Measurements from ENCODE around the gene LIN52. TPM values are rescaled to one million over a fixed set of nuclear protein-coding genes. Genes with fewer than 3 reads are reported as not detected.

LIN52 gene
- polyA plus RNA-seq, 2 of the 4 experiments (the other 2 are of a cell fraction), result 9.3 to 10.8 TPM

DNA sequence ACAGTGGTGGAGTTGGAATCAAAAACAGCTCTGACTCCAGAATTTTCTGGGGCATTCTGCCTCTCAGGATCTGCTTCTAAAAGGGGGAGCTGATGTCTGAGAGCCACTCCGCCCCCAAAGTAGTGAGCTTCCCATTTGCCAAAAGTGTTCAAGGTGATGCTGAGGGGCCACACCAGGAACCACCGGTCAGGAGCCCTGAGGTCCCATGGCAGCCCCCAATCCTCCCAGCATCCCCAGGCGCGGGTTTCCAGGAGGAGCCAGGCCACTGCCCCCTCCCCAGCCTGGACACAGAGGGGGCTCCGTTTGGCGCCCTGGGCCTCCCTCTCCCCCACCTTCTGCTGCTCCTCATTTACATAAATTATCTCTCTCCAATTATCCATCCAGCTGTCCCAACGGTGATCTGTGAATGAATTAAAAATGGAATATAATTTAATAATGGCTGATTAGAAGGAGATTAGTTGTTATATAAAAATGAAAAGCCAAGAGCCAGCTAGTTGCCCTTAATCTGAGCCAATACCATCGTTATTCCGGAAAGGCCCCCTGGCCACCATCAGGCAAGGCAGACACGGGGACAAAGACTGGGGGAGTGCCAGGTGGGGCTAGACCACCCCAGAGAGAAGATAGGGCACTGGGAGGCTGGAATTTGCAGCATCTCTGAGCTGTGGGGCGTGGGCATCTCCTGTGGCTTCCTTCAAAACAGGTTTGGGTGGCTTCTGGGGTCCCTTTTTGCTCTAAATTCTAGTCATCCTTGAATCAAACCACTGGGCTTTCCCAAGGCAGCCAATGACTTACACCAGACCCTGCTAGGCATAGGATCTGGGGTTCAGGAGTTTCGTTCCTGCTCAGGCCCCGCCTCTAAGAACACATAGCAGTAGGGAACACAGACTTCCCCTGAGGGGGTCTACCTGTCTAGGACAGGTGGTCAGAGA lies 134.8 kb downstream of the LIN52 start:
- FAIRE-seq (no peak), DNase-seq (ENCODE audit: low read depth in 1 of 2, low spot score in 1 of 2) (no peak), ATAC-seq (no peak)
- H3K4me1 ChIP-seq, result no peaks in the 10 kb centered on the region
- no peak overlapping the region for H3K27ac ChIP-seq
- ChIA-PET POLR2A (no interaction called here), CTCF (interaction anchor here (1.0 to 4.3 kb wide), 13 partner anchors 10 to 124 kb away, joined by 3 to 33 read pairs (median 5); partner anchors contain the start of gene VSX2)
- TF ChIP-seq, protein P1, sequence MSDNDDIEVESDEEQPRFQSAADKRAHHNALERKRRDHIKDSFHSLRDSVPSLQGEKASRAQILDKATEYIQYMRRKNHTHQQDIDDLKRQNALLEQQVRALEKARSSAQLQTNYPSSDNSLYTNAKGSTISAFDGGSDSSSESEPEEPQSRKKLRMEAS (IDR thresholded peaks at IDR 0.05), result no peak
- TF ChIP-seq, protein P2, sequence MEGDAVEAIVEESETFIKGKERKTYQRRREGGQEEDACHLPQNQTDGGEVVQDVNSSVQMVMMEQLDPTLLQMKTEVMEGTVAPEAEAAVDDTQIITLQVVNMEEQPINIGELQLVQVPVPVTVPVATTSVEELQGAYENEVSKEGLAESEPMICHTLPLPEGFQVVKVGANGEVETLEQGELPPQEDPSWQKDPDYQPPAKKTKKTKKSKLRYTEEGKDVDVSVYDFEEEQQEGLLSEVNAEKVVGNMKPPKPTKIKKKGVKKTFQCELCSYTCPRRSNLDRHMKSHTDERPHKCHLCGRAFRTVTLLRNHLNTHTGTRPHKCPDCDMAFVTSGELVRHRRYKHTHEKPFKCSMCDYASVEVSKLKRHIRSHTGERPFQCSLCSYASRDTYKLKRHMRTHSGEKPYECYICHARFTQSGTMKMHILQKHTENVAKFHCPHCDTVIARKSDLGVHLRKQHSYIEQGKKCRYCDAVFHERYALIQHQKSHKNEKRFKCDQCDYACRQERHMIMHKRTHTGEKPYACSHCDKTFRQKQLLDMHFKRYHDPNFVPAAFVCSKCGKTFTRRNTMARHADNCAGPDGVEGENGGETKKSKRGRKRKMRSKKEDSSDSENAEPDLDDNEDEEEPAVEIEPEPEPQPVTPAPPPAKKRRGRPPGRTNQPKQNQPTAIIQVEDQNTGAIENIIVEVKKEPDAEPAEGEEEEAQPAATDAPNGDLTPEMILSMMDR (IDR thresholded peaks at IDR 0.05), result no peak
- TF ChIP-seq FOSB (CRISPR knock-in tag; IDR thresholded peaks at IDR 0.05) (no peak), CBX8 (IDR thresholded peaks at IDR 0.05) (no peak), TP53 (CRISPR knock-in tag; IDR thresholded peaks at IDR 0.05) (no peak), FOXS1 (CRISPR knock-in tag; IDR thresholded peaks at IDR 0.05) (no peak), PHF8 (IDR thresholded peaks at IDR 0.05; ENCODE audit: borderline replicate concordance, low read depth) (no peak)
- TF ChIP-seq, protein P3, sequence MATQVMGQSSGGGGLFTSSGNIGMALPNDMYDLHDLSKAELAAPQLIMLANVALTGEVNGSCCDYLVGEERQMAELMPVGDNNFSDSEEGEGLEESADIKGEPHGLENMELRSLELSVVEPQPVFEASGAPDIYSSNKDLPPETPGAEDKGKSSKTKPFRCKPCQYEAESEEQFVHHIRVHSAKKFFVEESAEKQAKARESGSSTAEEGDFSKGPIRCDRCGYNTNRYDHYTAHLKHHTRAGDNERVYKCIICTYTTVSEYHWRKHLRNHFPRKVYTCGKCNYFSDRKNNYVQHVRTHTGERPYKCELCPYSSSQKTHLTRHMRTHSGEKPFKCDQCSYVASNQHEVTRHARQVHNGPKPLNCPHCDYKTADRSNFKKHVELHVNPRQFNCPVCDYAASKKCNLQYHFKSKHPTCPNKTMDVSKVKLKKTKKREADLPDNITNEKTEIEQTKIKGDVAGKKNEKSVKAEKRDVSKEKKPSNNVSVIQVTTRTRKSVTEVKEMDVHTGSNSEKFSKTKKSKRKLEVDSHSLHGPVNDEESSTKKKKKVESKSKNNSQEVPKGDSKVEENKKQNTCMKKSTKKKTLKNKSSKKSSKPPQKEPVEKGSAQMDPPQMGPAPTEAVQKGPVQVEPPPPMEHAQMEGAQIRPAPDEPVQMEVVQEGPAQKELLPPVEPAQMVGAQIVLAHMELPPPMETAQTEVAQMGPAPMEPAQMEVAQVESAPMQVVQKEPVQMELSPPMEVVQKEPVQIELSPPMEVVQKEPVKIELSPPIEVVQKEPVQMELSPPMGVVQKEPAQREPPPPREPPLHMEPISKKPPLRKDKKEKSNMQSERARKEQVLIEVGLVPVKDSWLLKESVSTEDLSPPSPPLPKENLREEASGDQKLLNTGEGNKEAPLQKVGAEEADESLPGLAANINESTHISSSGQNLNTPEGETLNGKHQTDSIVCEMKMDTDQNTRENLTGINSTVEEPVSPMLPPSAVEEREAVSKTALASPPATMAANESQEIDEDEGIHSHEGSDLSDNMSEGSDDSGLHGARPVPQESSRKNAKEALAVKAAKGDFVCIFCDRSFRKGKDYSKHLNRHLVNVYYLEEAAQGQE (IDR thresholded peaks at IDR 0.05), result no peak
- H3K9me3 ChIP-seq, result no peaks in the 10 kb centered on the region
- H3K4me3 ChIP-seq, result no peak overlapping the region
- WGBS (ENCODE audit: missing lambda C conversion rate), result 65% methylated on average over 12 of the region's 13 CpGs
- no peak overlapping the region for H3K4me2 ChIP-seq

DNA sequence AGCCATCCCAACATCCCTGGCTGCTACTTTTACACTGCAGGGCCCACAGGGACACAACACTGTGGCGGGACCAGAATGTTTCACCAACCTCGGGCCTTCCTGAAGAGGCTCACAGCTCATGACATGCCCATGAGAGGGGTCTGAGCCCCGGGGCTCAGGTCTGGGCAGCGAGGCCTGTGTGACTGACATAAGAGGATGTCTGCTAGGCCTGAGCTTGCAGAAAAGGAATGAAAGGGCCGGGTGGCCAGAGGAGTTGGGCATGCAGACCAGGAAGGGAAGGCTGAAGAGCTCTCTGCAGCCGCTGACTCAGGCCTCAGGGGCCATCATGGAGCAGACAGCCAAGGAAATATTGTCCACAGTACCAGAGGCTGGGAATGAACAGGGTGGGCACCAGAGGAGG lies 136.2 kb downstream of the LIN52 start:
- H3K27ac ChIP-seq, result no peak overlapping the region
- no peaks in the 10 kb centered on the region for H3K4me1 ChIP-seq
- POLR2A ChIA-PET, result no interaction called here
- 75% methylated on average over 5 of the region's 6 CpGs for WGBS (ENCODE audit: missing lambda C conversion rate)
- no peaks in the 10 kb centered on the region for H3K9me3 ChIP-seq
- TF ChIP-seq, protein P4, sequence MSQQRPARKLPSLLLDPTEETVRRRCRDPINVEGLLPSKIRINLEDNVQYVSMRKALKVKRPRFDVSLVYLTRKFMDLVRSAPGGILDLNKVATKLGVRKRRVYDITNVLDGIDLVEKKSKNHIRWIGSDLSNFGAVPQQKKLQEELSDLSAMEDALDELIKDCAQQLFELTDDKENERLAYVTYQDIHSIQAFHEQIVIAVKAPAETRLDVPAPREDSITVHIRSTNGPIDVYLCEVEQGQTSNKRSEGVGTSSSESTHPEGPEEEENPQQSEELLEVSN (IDR thresholded peaks at IDR 0.05; ENCODE audit: borderline replicate concordance, low read depth), result no peak
- TF ChIP-seq ZFP36 (IDR thresholded peaks at IDR 0.05; ENCODE audit: borderline replicate concordance, partially characterized antibody) (no peak), CEBPB (IDR thresholded peaks at IDR 0.05) (no peak), NPAS2 (CRISPR knock-in tag; IDR thresholded peaks at IDR 0.05; ENCODE audit: borderline replicate concordance) (no peak)
- H3K4me2 ChIP-seq, result no peak overlapping the region
- no peak overlapping the region for H3K4me3 ChIP-seq
- DNase-seq (ENCODE audit: low read depth in 1 of 2, low spot score in 1 of 2), result no peak
- no peak for FAIRE-seq
- CTCF ChIA-PET, result interaction anchor here (0.9 to 2.7 kb wide), 6 partner anchors 9 to 97 kb away, joined by 3 to 7 read pairs (median 3); partner anchors contain the start of gene VSX2
- ATAC-seq, result no peak

DNA sequence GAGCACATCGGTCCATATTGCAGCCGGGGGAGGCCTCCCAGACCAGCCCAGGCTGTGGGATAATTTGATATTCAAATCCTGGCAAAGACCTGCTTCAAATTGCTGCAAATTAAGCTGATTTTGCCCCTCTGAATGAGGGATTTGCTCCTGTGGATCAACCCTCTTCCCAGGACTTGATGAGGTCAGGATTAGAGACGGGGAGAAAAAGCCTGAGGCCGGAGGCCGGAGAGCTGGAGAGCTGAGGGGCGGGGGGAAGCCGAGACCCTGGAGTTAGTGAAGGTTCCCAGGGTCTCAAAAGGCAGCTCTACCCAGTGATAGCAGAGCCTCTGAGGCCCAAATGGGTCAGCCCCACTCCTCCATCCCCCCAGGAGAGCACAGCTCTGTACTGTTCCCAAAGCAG lies 137.0 kb downstream of the LIN52 start:
- ATAC-seq (no peak), DNase-seq (ENCODE audit: low read depth in 1 of 2, low spot score in 1 of 2) (no peak), FAIRE-seq (no peak)
- POLR2A ChIA-PET, result no interaction called here
- H3K9me3 ChIP-seq, result no peaks in the 10 kb centered on the region
- 81% methylated on average over 7 of the region's 7 CpGs for WGBS (ENCODE audit: missing lambda C conversion rate)
- H3K4me3 ChIP-seq, result no peak overlapping the region
- H3K4me2 ChIP-seq, result no peak overlapping the region
- H3K4me1 ChIP-seq, result no peaks in the 10 kb centered on the region
- CTCF ChIA-PET, result interaction anchor here (0.9 to 2.7 kb wide), 7 partner anchors 10 to 98 kb away, joined by 3 to 7 read pairs (median 3); partner anchors contain the start of gene VSX2
- H3K27ac ChIP-seq, result no peak overlapping the region
- TF ChIP-seq EP300 (IDR thresholded peaks at IDR 0.05), result no peak
- no peak for TF ChIP-seq HEYL (CRISPR knock-in tag; IDR thresholded peaks at IDR 0.05)
- no peak for TF ChIP-seq MYC (IDR thresholded peaks at IDR 0.05; ENCODE audit: borderline replicate concordance, low read length)
- no peak for TF ChIP-seq HOXA7 (CRISPR knock-in tag; IDR thresholded peaks at IDR 0.05)
- TF ChIP-seq, protein P3 (IDR thresholded peaks at IDR 0.05), result no peak
- TF ChIP-seq KDM1A (IDR thresholded peaks at IDR 0.05; ENCODE audit: low read depth), result no peak
- TF ChIP-seq RCOR1 (IDR thresholded peaks at IDR 0.05; ENCODE audit: low read depth, low read length), result no peak
- TF ChIP-seq NPAS2 (CRISPR knock-in tag; IDR thresholded peaks at IDR 0.05; ENCODE audit: borderline replicate concordance), result no peak
- no peak for TF ChIP-seq FOSL2 (IDR thresholded peaks at IDR 0.05)
- TF ChIP-seq FOSL2 (CRISPR knock-in tag; IDR thresholded peaks at IDR 0.05), result no peak
- no peak for TF ChIP-seq GATA3 (IDR thresholded peaks at IDR 0.05; ENCODE audit: borderline replicate concordance)
- no peak for TF ChIP-seq HOXB13 (CRISPR knock-in tag; IDR thresholded peaks at IDR 0.05; ENCODE audit: low read depth)
- no peak for TF ChIP-seq POLR2A (IDR thresholded peaks at IDR 0.05; ENCODE audit: low read length)
